ENCODE measurements around the gene KXD1.

DNA sequence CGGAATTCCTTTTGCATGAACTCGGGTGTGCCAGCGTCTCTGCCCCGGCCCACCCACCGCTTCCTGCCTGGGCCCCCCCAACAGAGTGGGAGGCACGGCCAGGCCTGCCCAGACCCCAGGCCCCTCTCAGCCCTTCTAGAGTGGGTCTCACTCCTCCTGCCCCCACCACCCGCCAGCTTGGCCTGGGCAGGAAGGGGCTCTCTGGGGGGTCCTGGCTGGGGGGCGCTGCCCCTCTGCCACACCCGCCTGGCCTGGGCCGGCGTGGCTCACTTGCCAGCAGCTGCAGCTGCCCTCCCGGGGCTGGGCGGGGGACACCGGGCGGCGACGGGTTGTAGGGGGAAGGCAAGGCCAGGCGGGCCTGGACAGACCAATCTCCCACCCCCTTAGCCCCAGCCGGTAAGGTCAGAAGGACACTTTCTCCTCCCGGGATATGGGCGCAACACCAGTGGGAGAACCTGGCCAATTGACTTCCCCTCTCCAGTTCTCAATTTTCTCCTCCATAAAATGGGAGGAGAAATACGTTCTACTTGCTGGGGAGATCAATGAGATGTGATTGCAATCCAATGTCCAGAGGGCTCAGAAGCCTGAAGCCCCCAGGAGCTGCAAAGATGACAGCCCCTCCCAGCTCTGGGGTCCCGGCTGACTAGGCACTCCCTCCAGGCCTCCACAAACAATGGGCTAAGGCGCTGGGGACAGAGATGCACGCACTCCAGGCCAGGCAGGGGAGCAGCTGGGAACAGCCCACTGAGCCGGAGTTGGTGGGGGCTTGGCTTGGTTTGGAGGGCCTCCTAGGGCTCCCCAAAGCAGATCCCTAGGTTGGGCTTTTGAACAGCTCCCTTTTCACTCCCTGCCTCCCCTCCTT lies 46.5 kb downstream of the KXD1 start:
- TF ChIP-seq, protein P1, sequence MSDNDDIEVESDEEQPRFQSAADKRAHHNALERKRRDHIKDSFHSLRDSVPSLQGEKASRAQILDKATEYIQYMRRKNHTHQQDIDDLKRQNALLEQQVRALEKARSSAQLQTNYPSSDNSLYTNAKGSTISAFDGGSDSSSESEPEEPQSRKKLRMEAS (IDR thresholded peaks at IDR 0.05): no peak
- no peak for TF ChIP-seq RAD21 (conservative IDR thresholded peaks at IDR 0.05 in 1 of 2, IDR thresholded peaks at IDR 0.05 in 1 of 2)
- no peak for TF ChIP-seq BHLHE40 (IDR thresholded peaks at IDR 0.05; ENCODE audit: low read depth, low read length)
- TF ChIP-seq, protein P2, sequence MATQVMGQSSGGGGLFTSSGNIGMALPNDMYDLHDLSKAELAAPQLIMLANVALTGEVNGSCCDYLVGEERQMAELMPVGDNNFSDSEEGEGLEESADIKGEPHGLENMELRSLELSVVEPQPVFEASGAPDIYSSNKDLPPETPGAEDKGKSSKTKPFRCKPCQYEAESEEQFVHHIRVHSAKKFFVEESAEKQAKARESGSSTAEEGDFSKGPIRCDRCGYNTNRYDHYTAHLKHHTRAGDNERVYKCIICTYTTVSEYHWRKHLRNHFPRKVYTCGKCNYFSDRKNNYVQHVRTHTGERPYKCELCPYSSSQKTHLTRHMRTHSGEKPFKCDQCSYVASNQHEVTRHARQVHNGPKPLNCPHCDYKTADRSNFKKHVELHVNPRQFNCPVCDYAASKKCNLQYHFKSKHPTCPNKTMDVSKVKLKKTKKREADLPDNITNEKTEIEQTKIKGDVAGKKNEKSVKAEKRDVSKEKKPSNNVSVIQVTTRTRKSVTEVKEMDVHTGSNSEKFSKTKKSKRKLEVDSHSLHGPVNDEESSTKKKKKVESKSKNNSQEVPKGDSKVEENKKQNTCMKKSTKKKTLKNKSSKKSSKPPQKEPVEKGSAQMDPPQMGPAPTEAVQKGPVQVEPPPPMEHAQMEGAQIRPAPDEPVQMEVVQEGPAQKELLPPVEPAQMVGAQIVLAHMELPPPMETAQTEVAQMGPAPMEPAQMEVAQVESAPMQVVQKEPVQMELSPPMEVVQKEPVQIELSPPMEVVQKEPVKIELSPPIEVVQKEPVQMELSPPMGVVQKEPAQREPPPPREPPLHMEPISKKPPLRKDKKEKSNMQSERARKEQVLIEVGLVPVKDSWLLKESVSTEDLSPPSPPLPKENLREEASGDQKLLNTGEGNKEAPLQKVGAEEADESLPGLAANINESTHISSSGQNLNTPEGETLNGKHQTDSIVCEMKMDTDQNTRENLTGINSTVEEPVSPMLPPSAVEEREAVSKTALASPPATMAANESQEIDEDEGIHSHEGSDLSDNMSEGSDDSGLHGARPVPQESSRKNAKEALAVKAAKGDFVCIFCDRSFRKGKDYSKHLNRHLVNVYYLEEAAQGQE (IDR thresholded peaks at IDR 0.05): no peak
- TF ChIP-seq MYC (IDR thresholded peaks at IDR 0.05; ENCODE audit: borderline replicate concordance, low read length): no peak
